Measurements from ENCODE around the gene OSMR.

Gene OSMR

DNA sequence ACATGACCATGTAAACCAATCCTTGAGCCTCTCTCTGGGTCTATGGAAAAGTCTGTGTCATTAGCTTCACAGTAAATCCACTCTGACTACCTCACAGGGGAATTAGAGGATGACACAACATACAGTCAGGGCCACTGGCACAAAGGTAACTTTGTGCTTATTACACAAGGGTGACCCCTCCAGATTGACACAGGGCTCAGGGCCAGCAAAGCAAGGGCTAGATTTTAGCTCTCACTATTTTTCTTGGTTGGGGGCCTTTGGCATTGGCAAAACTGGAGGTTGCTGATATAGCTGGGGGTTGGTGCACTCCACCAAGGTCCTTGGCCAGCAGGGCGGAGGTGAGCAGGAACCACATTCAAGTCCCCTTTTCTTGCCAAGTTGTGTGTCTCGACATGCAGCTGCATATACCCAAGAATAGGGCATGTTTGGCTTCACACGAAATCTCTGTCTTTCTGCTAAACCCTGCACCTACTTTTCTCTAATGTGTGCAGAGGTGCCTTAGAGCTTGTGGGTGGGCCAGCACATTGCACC lies 15.2 kb upstream of the OSMR start:
- no peak for TF ChIP-seq EZH2phosphoT487 (IDR thresholded peaks at IDR 0.05; ENCODE audit: borderline replicate concordance, low read length)
- TF ChIP-seq, protein P1, sequence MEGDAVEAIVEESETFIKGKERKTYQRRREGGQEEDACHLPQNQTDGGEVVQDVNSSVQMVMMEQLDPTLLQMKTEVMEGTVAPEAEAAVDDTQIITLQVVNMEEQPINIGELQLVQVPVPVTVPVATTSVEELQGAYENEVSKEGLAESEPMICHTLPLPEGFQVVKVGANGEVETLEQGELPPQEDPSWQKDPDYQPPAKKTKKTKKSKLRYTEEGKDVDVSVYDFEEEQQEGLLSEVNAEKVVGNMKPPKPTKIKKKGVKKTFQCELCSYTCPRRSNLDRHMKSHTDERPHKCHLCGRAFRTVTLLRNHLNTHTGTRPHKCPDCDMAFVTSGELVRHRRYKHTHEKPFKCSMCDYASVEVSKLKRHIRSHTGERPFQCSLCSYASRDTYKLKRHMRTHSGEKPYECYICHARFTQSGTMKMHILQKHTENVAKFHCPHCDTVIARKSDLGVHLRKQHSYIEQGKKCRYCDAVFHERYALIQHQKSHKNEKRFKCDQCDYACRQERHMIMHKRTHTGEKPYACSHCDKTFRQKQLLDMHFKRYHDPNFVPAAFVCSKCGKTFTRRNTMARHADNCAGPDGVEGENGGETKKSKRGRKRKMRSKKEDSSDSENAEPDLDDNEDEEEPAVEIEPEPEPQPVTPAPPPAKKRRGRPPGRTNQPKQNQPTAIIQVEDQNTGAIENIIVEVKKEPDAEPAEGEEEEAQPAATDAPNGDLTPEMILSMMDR (IDR thresholded peaks at IDR 0.05; ENCODE audit: low read depth, low read length, poor library complexity, severe bottlenecking) = no peak
- Histone ChIP-seq H3K4me3 (ENCODE audit: low read length) (no peak overlapping the region), H3K4me2 (ENCODE audit: low read length) (no peak overlapping the region)

DNA sequence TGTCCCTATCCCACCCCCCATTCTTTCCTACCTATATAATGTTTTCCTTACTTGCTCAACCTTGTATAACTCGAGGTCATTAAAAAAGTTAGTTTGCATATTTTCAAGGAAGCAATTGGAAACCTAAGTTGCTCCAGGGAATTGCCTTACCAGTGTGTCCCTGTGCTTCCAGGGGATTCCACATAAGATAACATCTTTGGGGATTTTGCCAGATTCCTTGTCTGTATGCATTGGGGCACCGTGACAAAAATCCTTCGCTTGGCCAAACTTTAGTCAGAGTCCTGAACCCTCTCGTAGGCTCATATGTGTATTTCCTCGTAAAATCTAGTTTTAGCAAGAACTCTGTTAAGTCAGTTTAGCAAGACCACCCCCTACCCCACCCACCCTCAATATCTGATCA lies 14.7 kb upstream of the OSMR start:
- Histone ChIP-seq H3K79me2 (ENCODE audit: control insufficient read depth, low read length) (no peaks in the 10 kb centered on the region), H4K20me1 (ENCODE audit: control insufficient read depth, insufficient read depth, low read depth, low read length) (no peaks in the 10 kb centered on the region), H3K4me3 (ENCODE audit: low read length) (no peak overlapping the region), H3F3A (ENCODE audit: control insufficient read depth, insufficient read depth) (no peaks in the 10 kb centered on the region), H3K9me2 (replicated peaks; ENCODE audit: control insufficient read depth, low read length) (no peaks in the 10 kb centered on the region), H3K9me3 (ENCODE audit: control insufficient read depth, insufficient read depth, low read length) (no peaks in the 10 kb centered on the region), H3K27ac (ENCODE audit: low read depth, low read length) (no peak overlapping the region), H3K4me1 (ENCODE audit: control insufficient read depth, low read length) (no peaks in the 10 kb centered on the region), H3K4me2 (ENCODE audit: low read length) (no peak overlapping the region), H3K36me3 (ENCODE audit: control insufficient read depth, low read length) (no peaks in the 10 kb centered on the region), H3K27me3 (ENCODE audit: control insufficient read depth, low read length) (no peaks in the 10 kb centered on the region)
- TF ChIP-seq, protein P1 (IDR thresholded peaks at IDR 0.05; ENCODE audit: low read depth, low read length, poor library complexity, severe bottlenecking) = no peak
- TF ChIP-seq EZH2phosphoT487 (IDR thresholded peaks at IDR 0.05; ENCODE audit: borderline replicate concordance, low read length) = no peak

More for the DNA sequence above, 15.2 kb upstream of the OSMR start:
- H3K9me2 ChIP-seq (replicated peaks; ENCODE audit: control insufficient read depth, low read length) = no peaks in the 10 kb centered on the region
- H4K20me1 ChIP-seq (ENCODE audit: control insufficient read depth, insufficient read depth, low read depth, low read length) = no peaks in the 10 kb centered on the region
- no peaks in the 10 kb centered on the region for H3K27me3 ChIP-seq (ENCODE audit: control insufficient read depth, low read length)
- no peaks in the 10 kb centered on the region for H3K36me3 ChIP-seq (ENCODE audit: control insufficient read depth, low read length)
- no peak overlapping the region for H3K27ac ChIP-seq (ENCODE audit: low read depth, low read length)
- no peaks in the 10 kb centered on the region for H3K9me3 ChIP-seq (ENCODE audit: control insufficient read depth, insufficient read depth, low read length)
- H3K4me1 ChIP-seq (ENCODE audit: control insufficient read depth, low read length) = no peaks in the 10 kb centered on the region
- H3F3A ChIP-seq (ENCODE audit: control insufficient read depth, insufficient read depth) = no peaks in the 10 kb centered on the region
- no peaks in the 10 kb centered on the region for H3K79me2 ChIP-seq (ENCODE audit: control insufficient read depth, low read length)

DNA sequence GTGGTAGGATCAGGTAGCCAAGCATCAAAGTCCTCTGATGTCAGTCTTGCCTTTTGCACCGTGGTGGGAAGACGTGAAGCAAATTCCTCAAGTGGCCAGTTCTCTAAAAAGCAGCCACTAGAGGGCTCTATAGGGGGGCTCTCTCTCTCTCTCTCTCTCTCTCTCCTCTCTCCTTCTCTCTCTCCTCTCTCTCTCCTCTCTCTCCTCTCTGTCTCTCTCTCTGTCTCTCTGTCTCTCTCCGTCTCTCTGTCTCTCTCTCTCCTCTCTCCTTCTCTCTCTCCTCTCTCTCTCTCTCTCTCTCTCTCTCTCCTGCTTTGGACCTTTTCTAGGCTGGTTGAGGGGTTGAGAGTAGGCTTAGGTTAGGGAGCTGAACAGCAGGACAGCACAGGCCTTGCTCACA lies 13.9 kb upstream of the OSMR start:
- Histone ChIP-seq H3K4me1 (ENCODE audit: control insufficient read depth, low read length) (no peaks in the 10 kb centered on the region), H3F3A (ENCODE audit: control insufficient read depth, insufficient read depth) (no peaks in the 10 kb centered on the region), H3K79me2 (ENCODE audit: control insufficient read depth, low read length) (no peaks in the 10 kb centered on the region), H3K9me3 (ENCODE audit: control insufficient read depth, insufficient read depth, low read length) (no peaks in the 10 kb centered on the region), H3K9me2 (replicated peaks; ENCODE audit: control insufficient read depth, low read length) (no peaks in the 10 kb centered on the region), H3K27me3 (ENCODE audit: control insufficient read depth, low read length) (no peaks in the 10 kb centered on the region), H3K36me3 (ENCODE audit: control insufficient read depth, low read length) (no peaks in the 10 kb centered on the region), H4K20me1 (ENCODE audit: control insufficient read depth, insufficient read depth, low read depth, low read length) (no peaks in the 10 kb centered on the region), H3K27ac (ENCODE audit: low read depth, low read length) (no peak overlapping the region), H3K4me2 (ENCODE audit: low read length) (no peak overlapping the region), H3K4me3 (ENCODE audit: low read length) (no peak overlapping the region)
- no peak for TF ChIP-seq EZH2phosphoT487 (IDR thresholded peaks at IDR 0.05; ENCODE audit: borderline replicate concordance, low read length)
- TF ChIP-seq, protein P1 (IDR thresholded peaks at IDR 0.05; ENCODE audit: low read depth, low read length, poor library complexity, severe bottlenecking) = peak; percentile 78
